Thyroid gland (tissue), 4 donors: ENCODE data around the gene TRABD2A.

ENCODE experiments used
- POLR2A ChIP-seq, 2 donors: fragments of 450-650 bp; IDR thresholded peaks; one replicate each; pipeline ENCODE4 v1.6.1; 2017; ENCODE audit warnings: antibody characterized with exemption in 2 of 2, mild to moderate bottlenecking in 2 of 2, moderate library complexity in 1 of 2
- TF ChIP-seq, protein P1 (sequence below), 6 experiments: fragments of 200-600 bp in 3 of 6; fragments of 450-650 bp in 3 of 6; sonication (generic) in 3 of 6; IDR thresholded peaks; one replicate each; pipeline ENCODE4 v1.5.1; 2016 to 2019; ENCODE audit warnings: antibody characterized with exemption in 6 of 6, mild to moderate bottlenecking in 2 of 6, inconsistent platforms in 1 of 6, moderate library complexity in 1 of 6

DNA sequence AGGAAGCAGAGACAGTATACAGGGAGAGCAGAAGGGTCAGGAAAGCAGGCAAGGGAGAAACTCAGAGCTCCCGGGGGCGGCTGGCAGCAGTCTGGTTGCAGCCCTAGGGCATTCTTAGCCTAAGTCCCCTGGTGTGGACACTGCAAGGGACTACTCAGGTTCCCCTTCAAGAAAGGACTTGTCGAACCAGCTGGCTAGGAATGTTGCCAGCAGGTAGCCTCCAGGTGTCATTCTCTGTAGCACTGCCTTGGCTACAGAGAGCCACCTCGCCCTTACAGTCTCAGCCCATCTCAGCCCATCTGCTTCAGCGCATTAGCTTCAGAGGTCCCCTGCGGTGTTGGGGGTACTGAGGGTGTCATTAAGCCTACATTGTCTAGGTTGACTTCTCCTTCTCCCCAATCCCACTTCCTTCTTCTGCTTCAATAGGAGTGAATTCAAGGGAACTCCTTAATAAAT lies 13.3 kb upstream of the TRABD2A start:
- no peak for TF ChIP-seq POLR2A (IDR thresholded peaks at IDR 0.05)
- TF ChIP-seq, protein P1, sequence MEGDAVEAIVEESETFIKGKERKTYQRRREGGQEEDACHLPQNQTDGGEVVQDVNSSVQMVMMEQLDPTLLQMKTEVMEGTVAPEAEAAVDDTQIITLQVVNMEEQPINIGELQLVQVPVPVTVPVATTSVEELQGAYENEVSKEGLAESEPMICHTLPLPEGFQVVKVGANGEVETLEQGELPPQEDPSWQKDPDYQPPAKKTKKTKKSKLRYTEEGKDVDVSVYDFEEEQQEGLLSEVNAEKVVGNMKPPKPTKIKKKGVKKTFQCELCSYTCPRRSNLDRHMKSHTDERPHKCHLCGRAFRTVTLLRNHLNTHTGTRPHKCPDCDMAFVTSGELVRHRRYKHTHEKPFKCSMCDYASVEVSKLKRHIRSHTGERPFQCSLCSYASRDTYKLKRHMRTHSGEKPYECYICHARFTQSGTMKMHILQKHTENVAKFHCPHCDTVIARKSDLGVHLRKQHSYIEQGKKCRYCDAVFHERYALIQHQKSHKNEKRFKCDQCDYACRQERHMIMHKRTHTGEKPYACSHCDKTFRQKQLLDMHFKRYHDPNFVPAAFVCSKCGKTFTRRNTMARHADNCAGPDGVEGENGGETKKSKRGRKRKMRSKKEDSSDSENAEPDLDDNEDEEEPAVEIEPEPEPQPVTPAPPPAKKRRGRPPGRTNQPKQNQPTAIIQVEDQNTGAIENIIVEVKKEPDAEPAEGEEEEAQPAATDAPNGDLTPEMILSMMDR (IDR thresholded peaks at IDR 0.05) = no peak
